ENCODE measurements around the gene SPEN. TPM values are rescaled to one million over a fixed set of nuclear protein-coding genes. Genes with fewer than 3 reads are reported as not detected.

SPEN gene
- polyA plus RNA-seq (7.1 and 11.3 TPM in 2 replicates), polyA minus RNA-seq (92.5 and 106 TPM in 2 replicates)

GRCh38 chr1:15847100-15847892 lies at the start of gene SPEN:
SPEN (plus strand) TSS chr1:15847707; CDS start chr1:15848068, 361 bp downstream.
- H3K36me3 ChIP-seq (ENCODE audit: insufficient read depth, low read length), result no peaks in the 10 kb centered on the region
- TF ChIP-seq REST (IDR thresholded peaks at IDR 0.05; ENCODE audit: borderline replicate concordance) (peak; percentile 71), EP300 (conservative IDR thresholded peaks at IDR 0.05; ENCODE audit: poor library complexity, severe bottlenecking) (peak; percentile 41), SMC3 (conservative IDR thresholded peaks at IDR 0.05; ENCODE audit: poor library complexity) (peak; percentile 14), POLR2AphosphoS5 (IDR thresholded peaks at IDR 0.05) (peak; percentile 71), CTCF (IDR thresholded peaks at IDR 0.05; ENCODE audit: poor library complexity, severe bottlenecking) (peak; percentile 42), RAD21 (conservative IDR thresholded peaks at IDR 0.05) (peak; percentile 51), EZH2 (IDR thresholded peaks at IDR 0.05; ENCODE audit: borderline replicate concordance, insufficient read depth, low read length, poor library complexity, severe bottlenecking) (no peak), TAF1 (IDR thresholded peaks at IDR 0.05; ENCODE audit: low read depth) (peak; percentile 42), MXI1 (conservative IDR thresholded peaks at IDR 0.05; ENCODE audit: poor library complexity, severe bottlenecking) (no peak)
- peak within 1 kb of the TSS; percentile 97 for H3K27ac ChIP-seq (ENCODE audit: low read length)
- peaks cover 13% of the 10 kb centered on the region for H3F3A ChIP-seq (ENCODE audit: insufficient read depth, low read length, poor library complexity, severe bottlenecking)
- peak within 1 kb of the TSS; percentile 24 for H2AFZ ChIP-seq (ENCODE audit: low read depth, low read length)
- peak within 1 kb of the TSS; percentile 89 for H3K9ac ChIP-seq (ENCODE audit: low read length)
- H3K4me2 ChIP-seq (ENCODE audit: low read length), result peak within 1 kb of the TSS; percentile 45
- H3K79me2 ChIP-seq (replicated peaks; ENCODE audit: insufficient read depth, low read length), result peaks cover 46% of the 10 kb centered on the region
- no peaks in the 10 kb centered on the region for H3K27me3 ChIP-seq (ENCODE audit: insufficient read depth, low read depth, low read length)
- H3K4me3 ChIP-seq (ENCODE audit: low read length), result peak within 1 kb of the TSS; percentile 98
- H3K9me3 ChIP-seq (ENCODE audit: low read length), result no peaks in the 10 kb centered on the region
- no peaks in the 10 kb centered on the region for H3K9me2 ChIP-seq (ENCODE audit: insufficient read depth, low read length)
- H4K20me1 ChIP-seq (ENCODE audit: insufficient read depth), result no peaks in the 10 kb centered on the region

GRCh38 chr1:15799004-15799867 lies 48.3 kb upstream of the SPEN start:
- Histone ChIP-seq H2AFZ (ENCODE audit: low read depth, low read length) (no peak overlapping the region), H3K27me3 (ENCODE audit: insufficient read depth, low read depth, low read length) (no peaks in the 10 kb centered on the region), H4K20me1 (ENCODE audit: insufficient read depth) (no peaks in the 10 kb centered on the region), H3K27ac (ENCODE audit: low read length) (no peak overlapping the region), H3K9me3 (ENCODE audit: low read length) (no peaks in the 10 kb centered on the region), H3K4me3 (ENCODE audit: low read length) (no peak overlapping the region), H3K36me3 (ENCODE audit: insufficient read depth, low read length) (no peaks in the 10 kb centered on the region), H3K4me2 (ENCODE audit: low read length) (no peak overlapping the region), H3F3A (ENCODE audit: insufficient read depth, low read length, poor library complexity, severe bottlenecking) (no peaks in the 10 kb centered on the region), H3K9me2 (ENCODE audit: insufficient read depth, low read length) (no peaks in the 10 kb centered on the region), H3K79me2 (replicated peaks; ENCODE audit: insufficient read depth, low read length) (no peaks in the 10 kb centered on the region), H3K9ac (ENCODE audit: low read length) (no peak overlapping the region)
- TF ChIP-seq EZH2 (IDR thresholded peaks at IDR 0.05; ENCODE audit: borderline replicate concordance, insufficient read depth, low read length, poor library complexity, severe bottlenecking) (no peak), SMC3 (conservative IDR thresholded peaks at IDR 0.05; ENCODE audit: poor library complexity) (no peak), TAF1 (IDR thresholded peaks at IDR 0.05; ENCODE audit: low read depth) (no peak), CTCF (IDR thresholded peaks at IDR 0.05; ENCODE audit: poor library complexity, severe bottlenecking) (no peak), MXI1 (conservative IDR thresholded peaks at IDR 0.05; ENCODE audit: poor library complexity, severe bottlenecking) (no peak), RAD21 (conservative IDR thresholded peaks at IDR 0.05) (no peak), REST (IDR thresholded peaks at IDR 0.05; ENCODE audit: borderline replicate concordance) (no peak), EP300 (conservative IDR thresholded peaks at IDR 0.05; ENCODE audit: poor library complexity, severe bottlenecking) (no peak), POLR2AphosphoS5 (IDR thresholded peaks at IDR 0.05) (no peak)

Data from neural cell (in vitro differentiated cells).